ENCODE results near the gene CD79A.

CD79A gene

DNA sequence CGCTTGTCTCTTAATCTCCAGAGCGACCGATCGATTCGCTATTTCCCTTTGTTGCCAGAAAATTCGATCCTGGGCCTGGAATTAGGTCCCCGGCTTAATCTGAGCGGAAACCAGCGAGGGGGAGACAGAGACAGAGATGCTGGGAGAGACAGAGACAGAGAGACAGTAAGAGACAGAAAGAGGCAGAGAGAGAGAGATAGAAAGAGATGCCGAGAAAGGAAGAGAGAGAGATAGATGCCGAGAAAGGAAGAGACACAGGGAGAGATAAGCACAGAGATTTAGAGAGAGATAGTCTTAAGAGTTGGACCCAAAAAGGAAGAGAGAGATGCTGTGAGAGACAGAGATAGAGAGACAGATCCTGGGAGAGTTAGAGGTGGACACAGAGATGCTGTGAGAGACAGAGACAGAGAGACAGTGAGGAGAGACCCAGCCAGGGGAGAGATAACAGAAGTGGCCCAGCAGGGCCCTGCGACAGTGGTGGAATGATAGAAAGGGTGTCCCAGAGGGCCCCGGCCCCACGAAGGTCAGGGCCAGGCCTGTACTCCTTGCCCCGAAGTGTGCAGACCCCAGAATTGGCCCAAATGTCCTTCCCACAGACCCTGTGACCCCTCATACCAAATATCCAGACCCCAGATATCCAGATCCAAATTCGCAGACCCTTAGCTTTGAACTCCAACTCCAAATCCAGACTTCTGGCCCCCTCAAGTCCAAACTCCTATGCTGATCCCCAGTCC is 49.9 kb downstream of the CD79A start:
- DNase-seq (ENCODE audit: low spot score) = no peak
- in situ Hi-C loops (cut with MboI; ENCODE audit: low sequenced_read_pairs, unreplicated experiment) = no loop called here
- TF ChIP-seq, protein P1, sequence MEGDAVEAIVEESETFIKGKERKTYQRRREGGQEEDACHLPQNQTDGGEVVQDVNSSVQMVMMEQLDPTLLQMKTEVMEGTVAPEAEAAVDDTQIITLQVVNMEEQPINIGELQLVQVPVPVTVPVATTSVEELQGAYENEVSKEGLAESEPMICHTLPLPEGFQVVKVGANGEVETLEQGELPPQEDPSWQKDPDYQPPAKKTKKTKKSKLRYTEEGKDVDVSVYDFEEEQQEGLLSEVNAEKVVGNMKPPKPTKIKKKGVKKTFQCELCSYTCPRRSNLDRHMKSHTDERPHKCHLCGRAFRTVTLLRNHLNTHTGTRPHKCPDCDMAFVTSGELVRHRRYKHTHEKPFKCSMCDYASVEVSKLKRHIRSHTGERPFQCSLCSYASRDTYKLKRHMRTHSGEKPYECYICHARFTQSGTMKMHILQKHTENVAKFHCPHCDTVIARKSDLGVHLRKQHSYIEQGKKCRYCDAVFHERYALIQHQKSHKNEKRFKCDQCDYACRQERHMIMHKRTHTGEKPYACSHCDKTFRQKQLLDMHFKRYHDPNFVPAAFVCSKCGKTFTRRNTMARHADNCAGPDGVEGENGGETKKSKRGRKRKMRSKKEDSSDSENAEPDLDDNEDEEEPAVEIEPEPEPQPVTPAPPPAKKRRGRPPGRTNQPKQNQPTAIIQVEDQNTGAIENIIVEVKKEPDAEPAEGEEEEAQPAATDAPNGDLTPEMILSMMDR (IDR thresholded peaks at IDR 0.05; ENCODE audit: borderline replicate concordance, control extremely low read depth, extremely low read depth, insufficient read depth, missing control alignments) = no peak

DNA sequence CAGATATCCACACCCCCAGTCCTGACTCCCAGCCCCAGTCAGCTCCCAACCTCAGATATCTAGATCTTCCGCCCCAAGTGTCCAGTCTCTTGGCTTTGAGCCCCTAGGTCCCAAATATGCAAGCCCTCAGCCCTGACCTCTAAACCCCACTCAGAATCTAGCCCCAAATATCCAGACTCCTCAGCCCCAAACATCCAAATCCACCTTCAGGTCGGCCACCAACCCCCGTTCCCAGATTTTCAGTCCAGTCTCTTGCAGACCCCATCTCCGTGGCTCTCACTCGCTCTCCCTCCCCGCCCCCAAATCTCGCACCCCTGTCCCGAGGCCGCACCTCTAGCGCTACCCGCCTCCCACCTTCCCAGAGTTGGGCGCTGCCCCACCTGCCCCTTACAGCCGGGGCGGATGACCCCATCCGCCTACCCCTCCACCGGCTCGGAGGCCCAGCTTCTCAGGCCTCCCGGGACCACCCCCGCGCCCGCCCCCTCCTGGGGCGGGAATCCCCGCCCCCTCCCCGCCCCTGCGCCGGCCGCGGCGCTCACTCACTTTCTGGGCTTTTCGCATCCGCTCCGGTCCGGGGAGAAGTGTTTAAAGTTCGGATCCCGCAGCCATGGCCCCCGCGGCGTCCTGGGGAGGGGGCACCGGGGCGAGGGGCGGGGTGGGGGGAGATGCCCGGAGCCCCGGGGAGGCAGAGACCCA is 50.6 kb downstream of the CD79A start:
- in situ Hi-C loops (cut with MboI; ENCODE audit: low sequenced_read_pairs, unreplicated experiment) = no loop called here
- no peak for DNase-seq (ENCODE audit: low spot score)
- TF ChIP-seq, protein P1 (IDR thresholded peaks at IDR 0.05; ENCODE audit: borderline replicate concordance, control extremely low read depth, extremely low read depth, insufficient read depth, missing control alignments) = no peak

DNA sequence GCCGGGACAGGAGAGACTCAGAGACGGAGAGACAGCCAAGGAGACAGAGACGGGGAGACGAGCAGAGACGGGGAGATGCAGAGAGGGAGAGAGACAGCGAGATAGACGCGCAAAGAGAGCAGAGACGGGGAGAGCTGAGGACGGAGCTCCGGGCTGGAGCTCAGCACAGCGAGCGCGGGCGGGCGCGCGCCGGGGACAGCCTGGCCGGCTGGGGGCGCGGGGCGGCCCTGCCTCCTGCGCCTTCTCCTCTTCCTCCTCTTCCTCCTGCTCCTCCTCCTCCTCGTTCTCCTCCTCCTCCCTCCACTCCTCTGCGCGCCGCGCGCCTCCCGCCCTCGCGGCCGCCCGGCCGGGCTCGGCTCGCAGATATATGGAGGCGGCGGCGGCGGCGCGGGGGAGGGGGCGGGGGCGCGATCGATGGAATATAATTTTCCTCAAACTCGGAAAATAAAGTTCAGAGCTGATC is 51.2 kb downstream of the CD79A start, which contains the start of gene ERFL:
Gene ERFL, minus strand, starts transcription at position 229 of the 463 bp plus-strand sequence. CDS start 15,530 bp downstream, outside the sequence.
- in situ Hi-C loops (cut with MboI; ENCODE audit: low sequenced_read_pairs, unreplicated experiment) = no loop called here
- peak; percentile 68 for DNase-seq (ENCODE audit: low spot score)
- TF ChIP-seq, protein P1 (IDR thresholded peaks at IDR 0.05; ENCODE audit: borderline replicate concordance, control extremely low read depth, extremely low read depth, insufficient read depth, missing control alignments) = no peak

DNA sequence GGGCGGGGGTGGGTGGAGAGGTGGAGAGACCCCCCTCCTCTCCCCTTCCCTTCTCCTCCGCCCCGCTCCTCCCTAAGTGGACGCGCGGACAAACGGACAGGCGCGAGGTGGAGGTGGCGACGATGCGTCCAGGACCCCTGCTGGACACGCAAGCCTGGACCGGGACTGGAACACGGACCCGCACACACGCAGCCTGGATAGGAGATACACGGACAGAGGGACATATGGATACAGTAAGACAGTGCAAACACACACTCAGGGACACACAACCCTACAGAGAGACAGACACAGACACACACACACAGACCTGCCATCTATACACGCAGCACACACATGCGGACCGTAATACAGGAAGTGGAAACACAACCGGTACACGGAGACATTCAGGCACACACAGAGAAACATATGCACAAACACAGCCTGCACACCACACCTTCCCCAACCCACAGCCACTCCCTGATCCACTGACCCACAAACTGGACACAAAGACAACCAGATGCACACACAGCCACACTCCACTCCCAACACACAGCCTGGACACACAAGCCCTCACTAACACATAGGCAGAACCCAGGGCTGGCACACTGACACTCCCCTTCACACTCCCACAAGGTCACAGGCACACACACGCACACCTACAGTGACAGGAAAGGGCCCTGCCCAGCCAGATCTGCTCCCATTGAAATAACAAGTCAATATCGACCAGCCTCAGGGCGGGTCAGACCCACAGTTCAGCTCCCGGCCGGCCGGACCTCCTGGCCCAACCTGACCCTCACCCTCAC is 51.9 kb downstream of the CD79A start:
- in situ Hi-C loops (cut with MboI; ENCODE audit: low sequenced_read_pairs, unreplicated experiment) = no loop called here
- no peak for DNase-seq (ENCODE audit: low spot score)
- TF ChIP-seq, protein P1 (IDR thresholded peaks at IDR 0.05; ENCODE audit: borderline replicate concordance, control extremely low read depth, extremely low read depth, insufficient read depth, missing control alignments) = no peak

DNA sequence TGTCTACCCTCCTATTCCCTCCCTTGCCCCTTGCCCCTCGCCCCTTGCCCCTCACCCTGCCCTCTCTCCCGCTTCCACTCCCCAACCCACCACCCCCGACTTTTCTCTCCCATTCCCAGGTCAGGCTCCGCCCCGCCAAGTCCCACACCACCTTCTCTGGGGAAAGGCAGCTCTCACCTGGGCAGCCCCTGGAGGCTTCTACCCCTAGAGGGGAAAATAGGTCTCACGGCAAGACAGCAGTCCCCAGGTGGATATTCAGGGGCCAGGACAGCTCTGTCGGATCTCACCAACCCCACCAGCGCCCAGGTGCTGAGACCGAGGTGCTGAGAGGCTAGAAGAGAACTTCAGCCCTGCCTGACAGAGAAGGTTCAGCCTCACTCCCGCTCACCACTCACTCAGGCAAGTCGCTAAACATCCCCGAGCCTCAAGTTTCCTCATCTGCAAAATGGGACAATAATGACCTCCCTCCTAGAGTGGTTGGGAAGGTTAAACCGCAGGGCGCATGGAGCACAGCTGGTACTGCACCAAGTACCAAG is 52.5 kb downstream of the CD79A start:
- TF ChIP-seq, protein P1 (IDR thresholded peaks at IDR 0.05; ENCODE audit: borderline replicate concordance, control extremely low read depth, extremely low read depth, insufficient read depth, missing control alignments) = no peak
- no peak for DNase-seq (ENCODE audit: low spot score)
- in situ Hi-C loops (cut with MboI; ENCODE audit: low sequenced_read_pairs, unreplicated experiment) = no loop called here

DNA sequence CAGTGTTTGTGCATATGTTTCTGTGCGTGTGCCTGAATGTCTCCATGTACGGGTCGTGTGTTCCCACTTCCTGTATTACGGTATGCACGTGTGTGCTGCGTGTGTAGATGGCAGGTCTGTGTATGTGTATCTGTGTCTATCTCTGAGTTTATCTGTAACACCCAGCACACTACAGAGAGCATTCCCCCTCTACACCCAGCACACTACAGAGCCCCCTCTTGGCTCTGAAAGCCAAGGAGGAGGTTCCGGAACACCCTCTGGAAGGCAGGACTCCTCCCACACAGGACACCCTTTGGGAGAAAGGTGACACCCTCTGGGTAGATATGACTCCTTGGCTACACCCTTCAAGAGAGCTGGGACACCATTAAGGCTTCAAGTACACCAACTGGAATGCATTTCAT is 53.2 kb downstream of the CD79A start:
- TF ChIP-seq, protein P1 (IDR thresholded peaks at IDR 0.05; ENCODE audit: borderline replicate concordance, control extremely low read depth, extremely low read depth, insufficient read depth, missing control alignments) = no peak
- in situ Hi-C loops (cut with MboI; ENCODE audit: low sequenced_read_pairs, unreplicated experiment) = no loop called here
- DNase-seq (ENCODE audit: low spot score) = no peak
